Endodermal cell (in vitro differentiated cells): ENCODE data around the gene NTRK2. TPM values are rescaled to one million over a fixed set of nuclear protein-coding genes. Genes with fewer than 3 reads are reported as not detected.

ENCODE experiments used
- DNase-seq: peaks from one replicate; pipeline ENCODE4 v3.0.0-alpha.2; 2017
- H3K27ac ChIP-seq: 2 replicates; pipeline ENCODE4 v1.5.1; 2013; ENCODE audit warnings: mild to moderate bottlenecking, low read depth, low read length, moderate library complexity
- H3K27me3 ChIP-seq: 2 replicates; pipeline ENCODE4 v1.6.1; 2013; ENCODE audit warnings: mild to moderate bottlenecking, low read length, moderate library complexity; ENCODE audit not compliant: insufficient read depth, control insufficient read depth, poor library complexity, severe bottlenecking
- H3K36me3 ChIP-seq: 2 replicates; pipeline ENCODE4 v1.7.0; 2013; ENCODE audit warnings: mild to moderate bottlenecking, low read length, moderate library complexity; ENCODE audit not compliant: control insufficient read depth, insufficient read depth
- H3K4me1 ChIP-seq: one replicate; pipeline ENCODE4 v1.7.0; 2013; ENCODE audit warnings: low read length; ENCODE audit not compliant: control insufficient read depth, insufficient read depth
- H3K4me3 ChIP-seq: 2 replicates; pipeline ENCODE4 v1.5.1; 2013; ENCODE audit warnings: mild to moderate bottlenecking, low read length, moderate library complexity
- H3K9ac ChIP-seq: 2 replicates; pipeline ENCODE4 v1.6.1; 2013; ENCODE audit warnings: mild to moderate bottlenecking, low read length, moderate library complexity; ENCODE audit not compliant: poor library complexity, severe bottlenecking; ENCODE audit errors: extremely low read depth
- H3K9me3 ChIP-seq: 2 replicates; pipeline ENCODE4 v1.6.1; 2013; ENCODE audit warnings: mild to moderate bottlenecking, low read length, moderate library complexity; ENCODE audit not compliant: control insufficient read depth
- H3K27ac Mint-ChIP-seq: 2 replicates; pipeline ENCODE4 v1.8.0; 2020; ENCODE audit warnings: mixed read lengths
- H3K27me3 Mint-ChIP-seq: 2 replicates; pipeline ENCODE4 v1.8.0; 2021; ENCODE audit warnings: mild to moderate bottlenecking, mixed read lengths; ENCODE audit not compliant: insufficient read depth
- H3K36me3 Mint-ChIP-seq: 2 replicates; pipeline ENCODE4 v1.8.0; 2020; ENCODE audit warnings: low read depth, mixed read lengths
- H3K4me1 Mint-ChIP-seq: 2 replicates; pipeline ENCODE4 v1.8.0; 2020; ENCODE audit warnings: mixed read lengths
- H3K4me3 Mint-ChIP-seq: 2 replicates; pipeline ENCODE4 v1.8.0; 2020; ENCODE audit warnings: mild to moderate bottlenecking, moderate library complexity, mixed read lengths
- H3K9me3 Mint-ChIP-seq: 2 replicates; pipeline ENCODE4 v1.8.0; 2020; ENCODE audit warnings: mild to moderate bottlenecking, mixed read lengths
- CTCF ChIP-seq: fragments of 200-600 bp; sonication (generic); conservative IDR thresholded peaks from 2 replicates; pipeline ENCODE4 v1.5.0; 2021; ENCODE audit warnings: antibody characterized with exemption, mild to moderate bottlenecking
- WGBS, 2 experiments: methylation state at CpG; one replicate each; pipeline versions ENCODE4 v1.1.5 to v1.1.7; 2013; ENCODE audit warnings: missing lambda C conversion rate in 2 of 2, mixed read lengths in 1 of 2; ENCODE audit not compliant: insufficient coverage in 1 of 2, insufficient read length in 1 of 2; 5-methylcytosine and 5-hydroxymethylcytosine counted together
- total RNA-seq, 2 donors: library from RNA; stranded (reverse); fragmentation: NEBNext Ultra II Directional in 1 of 2; extraction: Animal tissue kit (Norgen Biotek cat#: 25700) in 1 of 2; gene quantifications; 2 replicates in 1 of 2; 3 replicates in 1 of 2; pipeline ENCODE4 v1.2.1, GENCODE V29; 2021

The NTRK2 gene
- total RNA-seq, 2 donors from 2014 or later: 0.09 to 0.18 TPM

GRCh38 chr9:84718476-84718875, 48.9 kb downstream of the NTRK2 start:
- Histone ChIP-seq H3K27me3 (no peaks in the 10 kb centered on the region), H3K4me1 (no peaks in the 10 kb centered on the region), H3K4me3 (no peak overlapping the region), H3K9ac (no peak overlapping the region), H3K27ac (no peak overlapping the region), H3K9me3 (no peaks in the 10 kb centered on the region), H3K36me3 (no peaks in the 10 kb centered on the region)
- TF ChIP-seq CTCF: no peak
- H3K4me3 Mint-ChIP-seq: no peak overlapping the region
- H3K36me3 Mint-ChIP-seq: no peaks in the 10 kb centered on the region
- no peaks in the 10 kb centered on the region for H3K27me3 Mint-ChIP-seq
- H3K27ac Mint-ChIP-seq: no peak overlapping the region
- H3K9me3 Mint-ChIP-seq: no peaks in the 10 kb centered on the region
- 82 to 88% methylated on average over 5 of the region's 5 CpGs for WGBS, 2 experiments
- no peak for DNase-seq
- H3K4me1 Mint-ChIP-seq: no peaks in the 10 kb centered on the region

DNA sequence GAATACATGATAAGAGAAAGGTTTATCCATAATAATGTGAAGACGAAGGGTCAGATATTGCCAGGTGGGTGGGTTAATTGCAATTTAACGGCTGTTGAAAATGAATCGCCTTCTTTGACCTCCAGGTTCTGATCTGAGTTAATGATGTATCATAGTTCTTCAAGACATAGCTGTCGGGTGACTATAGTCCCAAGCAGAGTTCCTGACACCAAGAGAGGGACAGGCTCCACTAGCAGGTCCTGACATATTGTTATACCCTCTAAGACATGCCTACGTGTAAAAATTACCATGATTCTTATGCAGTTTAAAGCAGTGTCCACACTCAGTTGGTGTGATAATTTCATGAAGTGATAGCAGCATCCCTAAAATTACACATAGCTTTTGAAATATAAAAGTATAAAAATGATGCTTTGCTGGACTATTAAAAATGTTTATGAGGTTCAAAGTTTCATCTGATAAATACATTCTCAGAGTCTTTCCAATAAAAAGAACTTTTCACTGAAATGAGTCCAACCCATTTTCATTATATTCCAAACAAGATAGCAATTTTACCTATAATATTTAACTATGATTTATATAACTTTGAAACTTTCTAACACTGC, 53.0 kb downstream of the NTRK2 start:
- Mint-ChIP-seq H3K27me3 (no peaks in the 10 kb centered on the region), H3K4me1 (no peaks in the 10 kb centered on the region), H3K4me3 (no peak overlapping the region), H3K9me3 (no peaks in the 10 kb centered on the region), H3K27ac (no peak overlapping the region), H3K36me3 (no peaks in the 10 kb centered on the region)
- Histone ChIP-seq H3K9ac (no peak overlapping the region), H3K9me3 (no peaks in the 10 kb centered on the region), H3K36me3 (no peaks in the 10 kb centered on the region), H3K27ac (no peak overlapping the region), H3K4me3 (no peak overlapping the region), H3K27me3 (no peaks in the 10 kb centered on the region), H3K4me1 (no peaks in the 10 kb centered on the region)
- no peak for TF ChIP-seq CTCF
- whole genome bisulfite sequencing, 2 experiments: 89 to 94% methylated on average over 3 to 5 of the region's 5 CpGs
- DNase-seq: no peak

DNA sequence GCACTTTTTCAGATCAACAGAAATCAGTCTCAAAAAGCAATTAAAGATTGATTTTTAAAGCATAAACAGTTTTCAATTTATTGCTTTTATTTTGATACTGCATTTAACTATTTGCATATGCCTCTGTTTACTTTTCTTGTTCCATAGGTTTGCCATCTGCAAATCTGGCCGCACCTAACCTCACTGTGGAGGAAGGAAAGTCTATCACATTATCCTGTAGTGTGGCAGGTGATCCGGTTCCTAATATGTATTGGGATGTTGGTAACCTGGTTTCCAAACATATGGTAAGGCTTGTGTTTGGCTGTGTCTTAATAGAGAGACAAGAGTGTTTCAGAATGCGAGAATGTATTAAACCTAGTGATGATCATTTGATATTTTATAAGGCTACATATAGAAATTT, 53.9 kb downstream of the NTRK2 start:
- no peaks in the 10 kb centered on the region for H3K27me3 Mint-ChIP-seq
- no peak overlapping the region for H3K4me3 ChIP-seq
- no peaks in the 10 kb centered on the region for H3K9me3 ChIP-seq
- no peaks in the 10 kb centered on the region for H3K36me3 ChIP-seq
- WGBS, 2 experiments: 95 to 100% methylated on average over 1 to 3 of the region's 3 CpGs
- no peaks in the 10 kb centered on the region for H3K27me3 ChIP-seq
- H3K27ac Mint-ChIP-seq: no peak overlapping the region
- no peaks in the 10 kb centered on the region for H3K4me1 ChIP-seq
- H3K4me1 Mint-ChIP-seq: no peaks in the 10 kb centered on the region
- H3K9ac ChIP-seq: no peak overlapping the region
- no peaks in the 10 kb centered on the region for H3K36me3 Mint-ChIP-seq
- TF ChIP-seq CTCF: no peak
- no peaks in the 10 kb centered on the region for H3K9me3 Mint-ChIP-seq
- no peak overlapping the region for H3K4me3 Mint-ChIP-seq
- DNase-seq: no peak
- H3K27ac ChIP-seq: no peak overlapping the region
